ENCODE results near the gene SETBP1.

The SETBP1 gene

DNA sequence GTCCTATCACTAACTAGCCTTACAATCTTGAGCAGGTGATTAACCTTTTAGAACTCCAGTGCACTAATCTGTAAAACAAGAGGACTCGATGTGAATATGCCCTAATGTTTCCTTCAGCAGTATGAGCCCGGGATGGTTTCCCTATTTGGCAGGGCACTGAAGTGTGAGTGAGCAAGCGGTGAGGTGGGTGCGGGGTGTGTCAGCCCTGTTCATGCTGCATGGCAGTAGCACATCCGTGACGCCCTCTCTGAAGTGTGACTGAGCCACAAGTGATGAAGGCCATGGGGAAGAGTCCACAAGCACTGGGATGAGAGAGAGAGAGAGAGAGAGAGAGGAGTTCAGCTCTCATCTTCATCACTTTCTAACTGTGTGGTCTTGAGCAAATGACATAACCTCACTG lies 168.7 kb downstream of the SETBP1 start:
- no peak for DNase-seq (ENCODE audit: low read depth)
- TF ChIP-seq, protein P1, sequence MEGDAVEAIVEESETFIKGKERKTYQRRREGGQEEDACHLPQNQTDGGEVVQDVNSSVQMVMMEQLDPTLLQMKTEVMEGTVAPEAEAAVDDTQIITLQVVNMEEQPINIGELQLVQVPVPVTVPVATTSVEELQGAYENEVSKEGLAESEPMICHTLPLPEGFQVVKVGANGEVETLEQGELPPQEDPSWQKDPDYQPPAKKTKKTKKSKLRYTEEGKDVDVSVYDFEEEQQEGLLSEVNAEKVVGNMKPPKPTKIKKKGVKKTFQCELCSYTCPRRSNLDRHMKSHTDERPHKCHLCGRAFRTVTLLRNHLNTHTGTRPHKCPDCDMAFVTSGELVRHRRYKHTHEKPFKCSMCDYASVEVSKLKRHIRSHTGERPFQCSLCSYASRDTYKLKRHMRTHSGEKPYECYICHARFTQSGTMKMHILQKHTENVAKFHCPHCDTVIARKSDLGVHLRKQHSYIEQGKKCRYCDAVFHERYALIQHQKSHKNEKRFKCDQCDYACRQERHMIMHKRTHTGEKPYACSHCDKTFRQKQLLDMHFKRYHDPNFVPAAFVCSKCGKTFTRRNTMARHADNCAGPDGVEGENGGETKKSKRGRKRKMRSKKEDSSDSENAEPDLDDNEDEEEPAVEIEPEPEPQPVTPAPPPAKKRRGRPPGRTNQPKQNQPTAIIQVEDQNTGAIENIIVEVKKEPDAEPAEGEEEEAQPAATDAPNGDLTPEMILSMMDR (IDR thresholded peaks at IDR 0.05; ENCODE audit: low read depth, low read length, missing control alignments) = no peak
- H3K4me3 ChIP-seq (ENCODE audit: low read depth, low read length) = no peak overlapping the region

DNA sequence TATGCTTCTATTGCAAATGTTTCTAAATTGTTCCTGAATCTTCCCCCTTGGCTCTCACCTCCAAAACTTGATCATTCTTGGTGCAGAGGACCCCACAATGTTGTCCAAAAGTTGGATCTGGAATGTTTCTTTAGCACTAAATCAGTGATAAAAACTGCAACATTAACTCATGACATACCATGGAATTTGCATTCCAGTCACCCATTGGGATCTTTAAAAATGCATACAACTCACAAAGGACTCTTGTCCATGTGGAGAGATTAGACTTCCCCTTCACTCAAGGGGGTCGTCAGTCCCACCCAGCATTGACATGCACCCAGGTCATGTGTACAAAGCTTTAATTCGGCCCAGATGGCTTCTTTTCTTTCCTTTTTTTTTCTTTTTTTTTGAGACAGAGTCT lies 169.3 kb downstream of the SETBP1 start:
- TF ChIP-seq, protein P1 (IDR thresholded peaks at IDR 0.05; ENCODE audit: low read depth, low read length, missing control alignments) = no peak
- no peak for DNase-seq (ENCODE audit: low read depth)
- no peak overlapping the region for H3K4me3 ChIP-seq (ENCODE audit: low read depth, low read length)

DNA sequence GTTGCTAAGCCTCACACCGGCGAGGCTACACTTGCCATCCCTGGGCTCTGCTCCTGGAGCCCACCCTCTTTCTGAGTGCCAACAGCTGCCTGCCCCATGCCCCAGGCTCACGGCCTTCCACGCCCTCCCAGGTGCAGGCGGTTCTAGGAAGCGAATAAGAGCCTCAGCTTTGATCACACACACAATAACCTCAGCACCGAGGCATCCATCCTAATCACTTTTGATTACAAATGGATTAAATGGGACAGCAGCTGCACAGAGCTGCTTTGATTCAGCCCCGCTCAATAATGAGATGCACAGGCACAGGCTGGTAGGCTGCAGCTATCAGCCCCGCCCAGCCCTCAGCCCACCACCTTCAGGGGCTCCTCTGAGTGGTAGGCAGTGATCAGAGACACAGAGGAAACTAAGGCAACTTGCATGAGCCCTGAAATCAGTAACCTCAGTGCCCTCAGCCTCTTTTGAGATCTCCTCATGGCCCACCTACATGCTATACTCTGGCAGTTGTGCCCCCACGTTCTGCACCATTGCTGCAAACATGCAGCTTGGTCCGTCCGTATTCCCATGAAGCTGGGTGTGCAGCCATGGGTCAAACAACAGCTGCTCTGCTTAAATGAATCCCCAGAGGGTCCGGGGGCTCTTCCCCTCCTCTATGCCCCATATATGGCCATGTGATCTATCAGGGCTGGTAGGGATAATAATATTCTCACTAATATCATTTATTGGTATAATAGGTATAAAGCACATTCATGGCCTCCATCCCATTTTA lies 171.4 kb downstream of the SETBP1 start:
- no peak overlapping the region for H3K4me3 ChIP-seq (ENCODE audit: low read depth, low read length)
- no peak for DNase-seq (ENCODE audit: low read depth)
- TF ChIP-seq, protein P1 (IDR thresholded peaks at IDR 0.05; ENCODE audit: low read depth, low read length, missing control alignments) = no peak

DNA sequence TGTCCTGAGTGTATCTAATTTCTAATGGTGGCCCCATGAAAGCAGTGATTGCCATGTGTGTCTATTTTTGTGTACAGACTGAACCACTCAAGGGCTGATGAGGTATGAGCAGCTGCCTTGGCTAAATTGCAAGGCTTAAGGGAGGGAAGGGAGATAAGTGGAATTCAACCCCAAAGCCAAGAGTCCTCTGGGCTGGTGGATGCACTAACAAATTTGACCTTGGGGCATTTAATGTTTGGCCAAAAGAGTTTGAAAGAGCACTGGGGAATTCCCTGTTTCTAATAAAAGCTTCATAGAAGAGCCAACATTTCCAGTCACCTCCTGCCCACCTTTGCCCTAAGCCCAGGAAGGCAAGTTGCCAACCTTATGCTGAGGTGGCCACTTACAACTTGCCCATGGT lies 172.1 kb downstream of the SETBP1 start:
- no peak for DNase-seq (ENCODE audit: low read depth)
- TF ChIP-seq, protein P1 (IDR thresholded peaks at IDR 0.05; ENCODE audit: low read depth, low read length, missing control alignments) = no peak
- no peak overlapping the region for H3K4me3 ChIP-seq (ENCODE audit: low read depth, low read length)

DNA sequence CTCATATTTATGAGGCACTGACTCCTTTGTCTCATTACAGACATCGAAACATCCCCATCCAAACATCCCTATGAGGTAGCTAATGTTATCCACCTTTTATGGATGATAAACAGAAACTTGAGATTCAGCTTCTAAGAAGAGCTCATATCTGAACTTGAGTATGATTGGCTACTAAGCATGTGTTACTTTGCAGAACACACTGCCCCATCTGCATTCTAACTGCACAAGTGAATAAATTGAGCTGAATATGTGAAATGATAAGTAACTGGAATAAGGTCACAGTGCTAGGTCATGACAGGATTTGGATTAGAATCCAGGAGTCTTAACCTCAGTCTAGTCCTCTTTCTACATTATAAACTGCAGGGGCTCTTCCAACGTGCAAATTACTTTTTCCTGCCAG lies 172.7 kb downstream of the SETBP1 start:
- no peak for DNase-seq (ENCODE audit: low read depth)

DNA sequence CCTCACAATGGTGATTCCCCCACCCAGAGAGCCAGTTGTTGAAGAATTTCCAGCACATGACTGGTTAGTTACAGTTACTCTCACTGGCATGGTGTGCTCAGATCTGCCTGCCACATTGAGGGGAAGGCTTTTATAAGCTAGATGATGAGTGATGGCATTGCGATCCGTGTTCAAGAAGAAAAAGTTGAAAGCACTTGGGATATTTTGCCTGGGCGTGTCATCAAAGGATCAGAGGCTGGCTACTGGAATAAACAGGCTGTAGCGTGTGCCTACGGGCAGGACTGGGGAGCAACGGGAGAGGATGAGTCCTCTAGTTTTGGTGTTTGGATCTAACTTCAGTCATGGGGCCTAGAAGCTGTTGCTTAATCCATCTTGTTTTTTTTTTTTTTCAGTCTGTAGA lies 175.0 kb downstream of the SETBP1 start:
- TF ChIP-seq, protein P1 (IDR thresholded peaks at IDR 0.05; ENCODE audit: low read depth, low read length, missing control alignments) = no peak
- DNase-seq (ENCODE audit: low read depth) = no peak
- no peak overlapping the region for H3K4me3 ChIP-seq (ENCODE audit: low read depth, low read length)

More for the DNA sequence above, 172.7 kb downstream of the SETBP1 start:
- H3K4me3 ChIP-seq (ENCODE audit: low read depth, low read length) = no peak overlapping the region
- TF ChIP-seq, protein P1 (IDR thresholded peaks at IDR 0.05; ENCODE audit: low read depth, low read length, missing control alignments) = no peak

DNA sequence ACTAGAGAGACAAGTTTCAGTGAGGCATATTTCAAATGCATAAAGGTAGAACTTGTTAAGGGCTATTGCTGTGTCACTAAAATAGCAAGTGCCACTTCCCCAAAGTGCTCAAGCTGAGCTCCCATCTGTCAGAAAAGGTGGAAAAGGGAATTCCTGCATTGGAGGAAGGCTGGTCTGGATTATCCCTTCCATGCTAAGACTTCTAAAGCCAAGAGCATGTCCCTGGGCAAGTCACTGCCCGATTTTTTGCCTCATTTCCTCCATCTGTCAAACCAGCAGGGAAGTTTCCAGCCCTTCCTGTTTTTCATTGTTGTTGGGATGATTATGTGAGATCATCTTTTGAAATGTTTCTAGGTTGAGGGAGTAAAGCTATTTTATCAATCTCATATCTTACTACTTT lies 175.5 kb downstream of the SETBP1 start:
- DNase-seq (ENCODE audit: low read depth) = no peak
- TF ChIP-seq, protein P1 (IDR thresholded peaks at IDR 0.05; ENCODE audit: low read depth, low read length, missing control alignments) = no peak
- no peak overlapping the region for H3K4me3 ChIP-seq (ENCODE audit: low read depth, low read length)

Data from GM12864 (cell line).